ENCODE data around the gene PDX1. TPM values are rescaled to one million over a fixed set of nuclear protein-coding genes. Genes with fewer than 3 reads are reported as not detected.

PDX1 gene
- 0.07 TPM in 1 of 2 replicates, not detected in the other for total RNA-seq (2016; rRNA removed; fragmentation: Illumina TruSeq; extraction: Trizol)
- total RNA-seq (2016; cell fraction: cytosol; rRNA removed; fragmentation: Illumina TruSeq; extraction: Trizol; ENCODE audit: low read depth) = not detected in 2 replicates
- total RNA-seq (2016; cell fraction: insoluble cytoplasmic fraction; rRNA removed; fragmentation: Illumina TruSeq; extraction: Trizol) = 0.06 and 0.12 TPM in 2 replicates
- 0.09 and 0.14 TPM in 2 replicates for total RNA-seq (2016; cell fraction: membrane; rRNA removed; fragmentation: Illumina TruSeq; extraction: Trizol)
- total RNA-seq (2016; cell fraction: nucleus; rRNA removed; fragmentation: Illumina TruSeq; extraction: Trizol) = not detected in 2 replicates
- not detected in 2 replicates for polyA plus RNA-seq (2011; rRNA removed)
- polyA plus RNA-seq (2011; cell fraction: cytosol; rRNA removed) = 0.03 TPM in 1 of 2 replicates, not detected in the other
- polyA plus RNA-seq (2011; cell fraction: nucleus; rRNA removed) = not detected in 2 replicates
- 0.12 and 0.30 TPM in 2 replicates for polyA plus RNA-seq (2012)
- polyA plus RNA-seq (2016; cell fraction: cytosol; fragmentation: Illumina TruSeq; extraction: Trizol; ENCODE audit: low read depth) = 0.26 and 0.31 TPM in 2 replicates
- 0.61 TPM in 2 replicates for polyA plus RNA-seq (2016; cell fraction: insoluble cytoplasmic fraction; fragmentation: Illumina TruSeq; extraction: Trizol; ENCODE audit: low read depth)
- polyA plus RNA-seq (2016; cell fraction: membrane; fragmentation: Illumina TruSeq; extraction: Trizol; ENCODE audit: low read depth) = 0.36 and 0.37 TPM in 2 replicates
- polyA plus RNA-seq (2016; cell fraction: nucleus; fragmentation: Illumina TruSeq; extraction: Trizol; ENCODE audit: insufficient read depth, low read depth) = 0.48 and 0.71 TPM in 2 replicates
- not detected in 2 replicates for polyA minus RNA-seq (2011; rRNA and poly(A)+ RNA removed; ENCODE audit: low replicate concordance)
- polyA minus RNA-seq (2011; cell fraction: cytosol; rRNA and poly(A)+ RNA removed) = not detected in 2 replicates
- polyA minus RNA-seq (2011; cell fraction: nucleus; rRNA and poly(A)+ RNA removed) = 0.12 TPM in 1 of 2 replicates, not detected in the other
- percentile 31 among the genes with signal in this experiment for Bru-seq, nascent RNA
- not detected for BruChase-seq, experiment 1, labeled RNA remaining after a 6-hour chase
- percentile 18 among the genes with signal in this experiment for BruChase-seq, experiment 2, labeled RNA remaining after a 2-hour chase
- long read RNA-seq, experiment 1 = 0 reads
- long read RNA-seq, experiment 2, partial matches to known transcripts = 0 of 1 reads
- long read RNA-seq, experiment 2, other reads (novel, unspliced or antisense) = 0 of 1 reads

GRCh38 chr13:27919934-27920676 lies at the start of gene PDX1:
Gene PDX1, plus strand, starts transcription at chr13:27920000. Its CDS starts 139 bp downstream, at chr13:27920139.
- DNase-seq (ENCODE audit: low spot score) = no peak
- in situ Hi-C loops (cut with HindIII; ENCODE audit: extremely low pct_ligation_motif_present, low pct_unique_long_range_greater_than_20kb) = no loop called here
- intact Hi-C loops (cut with micrococcal nuclease; ENCODE audit: unreplicated experiment) = loop anchor here (2.0 kb wide), 1 partner anchor 41 kb away; no protein-coding TSS in a partner anchor
- H3K4me1 ChIP-seq (ENCODE audit: insufficient read depth, low read length) = peaks cover 35% of the 10 kb centered on the region
- WGBS (ENCODE audit: low lambda C conversion rate) = 0% methylated on average over 2 of the region's 76 CpGs
- H3K27me3 ChIP-seq (ENCODE audit: control insufficient read depth in 1 of 2, insufficient read depth in 2 of 2, low read length in 2 of 2) = peaks cover 8 to 50% of the 10 kb centered on the region in 2 experiments
- H3K36me3 ChIP-seq (replicated peaks in 1 of 2; ENCODE audit: control insufficient read depth in 1 of 2, insufficient read depth in 2 of 2, low read length in 2 of 2) = no peaks in the 10 kb centered on the region
- H3K79me2 ChIP-seq (ENCODE audit: insufficient read depth, low read length) = no peaks in the 10 kb centered on the region
- BruUV-seq (replicated peaks) = no TSS peak
- peak; percentile 88 for ATAC-seq
- FAIRE-seq = no peak
- no peak within 1 kb of the TSS for H3K9ac ChIP-seq (ENCODE audit: insufficient read depth, low read depth, low read length)
- H3K4me3 ChIP-seq (replicated peaks in 1 of 3; ENCODE audit: insufficient read depth in 1 of 3, low read depth in 2 of 3, low read length in 3 of 3) = peak within 1 kb of the TSS; percentile 35 to 68 (median 45)
- CTCF ChIA-PET (ENCODE audit: low intra/inter-chr PET ratio, low total read pairs) = no interaction called here
- no peaks in the 10 kb centered on the region for H3K9me3 ChIP-seq (ENCODE audit: low read length)
- POLR2A ChIA-PET = interaction anchor here (1.2 kb wide), 1 partner anchor 41 kb away, joined by 6 read pairs; no protein-coding TSS in a partner anchor
- no peak within 1 kb of the TSS for H2AFZ ChIP-seq (ENCODE audit: low read length)
- no peak within 1 kb of the TSS for H3K27ac ChIP-seq (ENCODE audit: extremely low read length, insufficient read depth, low read length)
- H3K4me2 ChIP-seq (ENCODE audit: low read depth, low read length) = peak within 1 kb of the TSS; percentile 77
- H4K20me1 ChIP-seq (ENCODE audit: insufficient read depth, low read length) = no peaks in the 10 kb centered on the region
- TF ChIP-seq ZNF790 (CRISPR knock-in tag; IDR thresholded peaks at IDR 0.05; ENCODE audit: borderline replicate concordance) = no peak
- TF ChIP-seq ZMAT3 (CRISPR knock-in tag; conservative IDR thresholded peaks at IDR 0.05) = no peak
- TF ChIP-seq ZNF292 (CRISPR knock-in tag; IDR thresholded peaks at IDR 0.05; ENCODE audit: borderline replicate concordance, low read depth) = no peak
- TF ChIP-seq, protein P1, sequence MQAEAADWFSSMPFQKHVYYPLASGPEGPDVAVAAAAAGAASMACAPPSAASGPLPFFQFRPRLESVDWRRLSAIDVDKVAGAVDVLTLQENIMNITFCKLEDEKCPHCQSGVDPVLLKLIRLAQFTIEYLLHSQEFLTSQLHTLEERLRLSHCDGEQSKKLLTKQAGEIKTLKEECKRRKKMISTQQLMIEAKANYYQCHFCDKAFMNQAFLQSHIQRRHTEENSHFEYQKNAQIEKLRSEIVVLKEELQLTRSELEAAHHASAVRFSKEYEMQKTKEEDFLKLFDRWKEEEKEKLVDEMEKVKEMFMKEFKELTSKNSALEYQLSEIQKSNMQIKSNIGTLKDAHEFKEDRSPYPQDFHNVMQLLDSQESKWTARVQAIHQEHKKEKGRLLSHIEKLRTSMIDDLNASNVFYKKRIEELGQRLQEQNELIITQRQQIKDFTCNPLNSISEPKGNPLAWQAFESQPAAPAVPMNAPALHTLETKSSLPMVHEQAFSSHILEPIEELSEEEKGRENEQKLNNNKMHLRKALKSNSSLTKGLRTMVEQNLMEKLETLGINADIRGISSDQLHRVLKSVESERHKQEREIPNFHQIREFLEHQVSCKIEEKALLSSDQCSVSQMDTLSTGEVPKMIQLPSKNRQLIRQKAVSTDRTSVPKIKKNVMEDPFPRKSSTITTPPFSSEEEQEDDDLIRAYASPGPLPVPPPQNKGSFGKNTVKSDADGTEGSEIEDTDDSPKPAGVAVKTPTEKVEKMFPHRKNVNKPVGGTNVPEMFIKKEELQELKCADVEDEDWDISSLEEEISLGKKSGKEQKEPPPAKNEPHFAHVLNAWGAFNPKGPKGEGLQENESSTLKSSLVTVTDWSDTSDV (CRISPR knock-in tag; IDR thresholded peaks at IDR 0.05) = 0 out of 2 replicates have a peak, but pooled peaks have one; percentile 35
- TF ChIP-seq ZNF687 (CRISPR knock-in tag; IDR thresholded peaks at IDR 0.05) = peak; percentile 70
- no peak for TF ChIP-seq SOX13 (IDR thresholded peaks at IDR 0.05)
- TF ChIP-seq SOX13 (CRISPR knock-in tag; conservative IDR thresholded peaks at IDR 0.05 in 1 of 2, IDR thresholded peaks at IDR 0.05 in 1 of 2) = no peak
- TF ChIP-seq, protein P2, sequence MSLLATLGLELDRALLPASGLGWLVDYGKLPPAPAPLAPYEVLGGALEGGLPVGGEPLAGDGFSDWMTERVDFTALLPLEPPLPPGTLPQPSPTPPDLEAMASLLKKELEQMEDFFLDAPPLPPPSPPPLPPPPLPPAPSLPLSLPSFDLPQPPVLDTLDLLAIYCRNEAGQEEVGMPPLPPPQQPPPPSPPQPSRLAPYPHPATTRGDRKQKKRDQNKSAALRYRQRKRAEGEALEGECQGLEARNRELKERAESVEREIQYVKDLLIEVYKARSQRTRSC (CRISPR knock-in tag; IDR thresholded peaks at IDR 0.05; ENCODE audit: low read depth) = no peak
- no peak for TF ChIP-seq KLF15 (CRISPR knock-in tag; IDR thresholded peaks at IDR 0.05; ENCODE audit: borderline replicate concordance)
